GM19452 (cell line): Measurements from ENCODE around the gene SLC6A6.
"Not testable (repeated sequence)": the region's sequence is repeated elsewhere in the genome, so short reads cannot be mapped to it uniquely, and the experiment has no call there.

ENCODE experiments used
- ATAC-seq: cut with Tn5 transposase; IDR thresholded peaks from one replicate; pipeline ENCODE4 v1.9.1; 2021; ENCODE audit not compliant: unreplicated experiment

Gene SLC6A6

DNA sequence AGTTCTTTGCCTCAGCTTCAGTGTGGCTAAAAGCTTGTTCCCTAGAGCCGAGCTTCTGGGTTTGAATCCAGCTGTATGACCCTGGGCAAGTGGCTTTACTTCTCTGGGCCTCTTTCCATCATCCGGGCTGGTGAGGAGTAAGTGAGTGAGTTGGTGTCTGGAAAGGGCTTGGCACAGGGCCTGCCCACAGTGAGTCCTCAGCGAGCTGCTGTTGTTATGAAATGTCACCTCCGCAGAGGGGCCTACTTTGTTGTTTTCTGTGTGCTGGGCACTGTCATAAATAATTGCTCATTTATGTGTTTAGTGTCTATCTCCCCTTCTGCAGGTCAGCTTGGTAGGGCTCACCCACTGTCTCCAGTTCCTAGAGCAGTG, 31.7 kb downstream of the SLC6A6 start:
- ATAC-seq = no peak

DNA sequence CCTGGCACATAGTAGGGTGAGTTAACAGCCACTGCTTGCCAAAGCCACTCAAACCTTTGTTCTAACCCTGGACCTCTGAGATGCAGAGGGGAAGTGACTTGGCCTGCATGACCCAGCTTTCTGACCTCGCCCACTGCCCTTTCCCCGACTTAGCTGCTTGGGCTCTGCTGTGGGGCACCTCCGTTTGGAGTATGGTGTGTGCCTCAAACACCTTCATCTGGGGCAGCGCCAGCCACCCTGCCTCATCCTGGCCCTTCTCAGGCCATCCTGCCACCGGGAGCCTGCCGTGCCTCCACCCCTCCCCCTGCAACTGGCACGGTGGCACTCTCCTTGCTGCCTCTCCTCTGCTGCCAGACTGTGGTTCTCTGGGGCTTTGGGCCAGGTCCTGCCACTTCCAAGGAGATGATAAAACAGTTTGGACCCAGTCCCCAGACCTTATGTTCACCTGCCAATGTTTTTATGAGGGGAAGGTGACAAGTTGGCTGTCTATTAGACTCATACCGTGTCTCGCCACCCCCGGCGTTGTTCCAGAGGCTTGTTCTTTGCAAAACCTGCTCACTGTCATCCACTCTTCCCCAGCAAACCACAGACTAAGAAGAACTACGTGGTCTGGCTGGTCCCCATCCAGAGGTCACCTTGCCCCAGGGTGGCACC, 32.2 kb downstream of the SLC6A6 start:
- ATAC-seq = no peak

DNA sequence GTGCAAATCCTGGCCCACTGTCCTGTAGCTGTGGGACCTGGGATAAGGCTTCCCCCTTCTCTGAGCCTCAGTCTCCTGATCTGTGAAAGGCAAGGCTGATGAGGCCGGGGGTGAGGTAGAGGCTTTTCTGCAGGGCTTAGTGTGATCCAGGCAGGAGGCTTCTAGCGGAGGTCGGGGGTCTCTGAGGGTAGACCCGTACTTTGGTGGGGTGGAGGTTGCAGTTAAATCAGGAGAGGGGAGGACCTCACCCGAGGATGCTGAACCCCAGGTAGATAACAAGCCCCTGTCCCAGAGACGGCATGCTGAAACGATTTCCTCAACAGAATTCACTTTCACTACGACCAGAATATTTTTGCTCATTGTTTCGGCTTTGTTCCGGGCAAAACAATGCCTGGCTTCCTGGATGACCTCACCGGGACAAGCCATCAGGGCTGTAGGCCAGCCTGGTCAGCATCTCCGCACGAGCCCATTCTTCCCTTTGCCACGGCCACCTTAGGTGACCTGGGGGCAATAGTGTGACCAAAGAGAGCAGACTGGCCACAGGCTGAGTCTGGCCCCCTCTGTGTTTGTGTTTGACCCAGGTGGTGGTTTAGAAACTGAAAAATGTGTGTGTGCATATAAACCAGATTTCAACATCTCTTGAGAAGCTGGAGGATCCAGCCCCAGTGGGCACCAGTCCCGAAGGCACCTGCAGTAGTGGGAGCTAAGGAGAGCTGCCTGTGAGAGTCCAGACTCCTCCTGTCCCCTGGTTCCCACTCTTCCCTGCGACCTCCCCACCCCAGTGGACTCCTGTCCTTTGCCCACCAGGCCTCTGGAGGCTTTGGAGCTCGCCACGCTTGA, 33.0 kb downstream of the SLC6A6 start:
- ATAC-seq = no peak

DNA sequence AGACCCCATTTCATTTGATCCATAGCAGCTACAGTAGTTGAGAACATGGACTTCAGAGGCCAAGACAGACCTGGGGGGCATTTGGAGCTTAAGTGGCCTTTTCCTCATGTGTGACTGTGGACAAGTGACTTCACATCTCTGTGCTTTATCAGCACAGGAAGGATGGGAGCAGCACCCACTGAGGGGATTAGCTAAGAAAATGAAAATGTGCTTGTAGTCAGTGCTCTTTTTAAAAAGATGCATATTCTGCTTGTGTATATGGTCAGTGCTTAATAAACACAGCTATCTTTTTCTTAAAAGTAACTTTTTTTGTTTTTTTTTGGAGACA, 34.5 kb downstream of the SLC6A6 start:
- ATAC-seq = no peak

DNA sequence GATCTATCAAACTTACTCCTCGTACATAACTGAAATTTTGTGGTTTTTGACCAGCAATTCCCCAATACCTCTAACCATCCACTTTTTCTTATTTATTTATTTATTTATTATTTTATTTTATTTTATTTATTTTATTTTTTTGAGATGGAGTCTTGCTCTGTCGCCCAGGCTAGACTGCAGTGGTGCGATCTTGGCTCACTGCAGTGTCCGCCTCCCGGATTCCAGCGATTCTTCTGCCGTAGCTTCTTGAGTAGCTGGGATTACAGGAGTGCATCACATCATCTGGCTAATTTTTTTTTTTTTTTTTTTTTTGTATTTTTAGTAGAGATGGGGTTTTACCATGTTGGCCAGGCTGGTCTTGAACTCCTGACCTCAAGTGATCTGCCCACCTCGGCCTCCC, 35.3 kb downstream of the SLC6A6 start:
- ATAC-seq = not testable (repeated sequence)

DNA sequence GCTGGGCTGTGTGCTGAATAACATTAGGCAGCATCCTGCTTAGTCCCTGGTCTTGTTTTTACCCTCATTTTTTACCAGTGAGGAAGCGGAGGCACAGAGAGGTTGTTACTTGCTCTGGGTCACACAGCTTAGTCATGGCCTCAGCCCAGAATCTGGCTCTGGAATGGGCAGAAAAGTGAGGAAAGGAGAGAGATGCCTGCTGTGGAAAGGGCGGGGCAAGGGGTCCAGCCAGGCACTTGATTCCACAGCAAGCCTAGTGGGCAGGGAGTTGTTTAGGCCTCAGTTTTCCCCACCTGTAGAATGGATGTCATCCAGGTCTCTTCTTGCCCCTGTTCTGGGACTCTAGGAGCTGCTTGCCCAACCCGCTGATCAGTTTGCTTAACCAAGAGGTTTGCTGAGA, 35.9 kb downstream of the SLC6A6 start:
- no peak for ATAC-seq

DNA sequence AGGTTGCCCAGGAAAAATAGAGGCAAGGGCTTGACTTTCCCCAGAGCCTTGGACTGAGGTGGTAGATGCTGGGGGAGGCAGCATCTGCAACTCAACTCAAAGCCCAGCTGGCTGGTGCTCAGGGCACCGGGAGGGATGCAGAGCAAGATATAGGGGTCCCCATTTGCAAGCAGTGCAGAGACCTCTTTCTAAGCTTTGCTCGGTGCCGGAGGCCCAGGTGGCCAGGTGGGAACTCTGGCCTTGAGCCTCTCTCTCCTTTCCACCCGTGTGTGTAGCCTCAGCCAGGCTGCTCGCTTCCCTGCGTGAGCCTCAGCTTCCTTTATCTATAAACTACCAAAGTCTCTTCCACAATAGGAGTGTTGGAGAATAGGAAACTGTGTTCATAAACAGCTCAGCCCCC, 36.5 kb downstream of the SLC6A6 start:
- ATAC-seq = no peak

DNA sequence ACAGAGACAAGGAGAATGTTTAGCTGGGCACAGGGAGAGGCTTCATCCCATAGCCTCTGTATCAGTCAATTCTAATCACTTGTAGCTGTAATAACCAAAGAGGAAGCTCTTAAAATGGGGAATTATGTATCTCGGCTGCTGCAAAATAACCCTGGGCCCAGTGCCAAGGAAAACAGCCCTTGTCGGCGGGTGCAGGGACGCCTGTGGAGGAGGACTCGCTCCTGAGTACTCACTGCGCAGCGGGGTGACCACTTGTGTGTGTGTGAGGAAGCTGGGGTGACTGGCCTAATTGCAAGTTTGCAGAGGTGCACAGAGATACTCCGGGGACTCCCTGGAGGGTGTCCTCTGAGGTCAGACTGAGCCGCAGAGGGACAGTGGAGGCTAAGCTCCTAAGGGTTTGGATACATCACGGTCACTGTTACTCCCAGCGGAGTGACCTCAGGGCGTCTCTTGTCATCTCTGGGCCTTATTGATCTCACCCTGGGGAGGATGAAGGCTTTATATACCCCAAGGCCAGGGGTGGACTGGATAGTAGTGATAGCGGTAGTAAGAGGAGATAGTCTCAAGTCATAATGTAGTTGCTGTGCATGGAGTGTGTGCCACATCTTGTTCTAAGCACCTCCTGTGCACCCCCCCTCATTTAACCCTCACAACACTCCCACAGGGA, 37.2 kb downstream of the SLC6A6 start:
- no peak for ATAC-seq

DNA sequence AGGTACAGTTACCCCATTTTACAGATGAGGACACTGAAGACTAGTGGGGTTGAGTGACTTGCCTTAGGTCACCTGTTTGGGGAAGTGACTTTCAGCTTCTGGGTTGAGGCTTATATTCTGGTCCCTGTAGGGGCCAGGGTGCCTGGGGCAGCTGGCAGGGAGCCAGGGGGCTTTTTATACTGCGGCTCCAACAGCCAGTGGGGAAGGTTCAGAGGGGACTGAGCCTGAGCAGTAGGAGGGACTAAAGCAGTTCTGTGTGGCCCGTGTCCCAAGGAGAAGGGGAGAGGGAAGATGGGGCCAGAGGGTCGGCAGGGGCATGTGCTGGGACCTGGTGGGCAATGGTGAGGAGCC, 37.7 kb downstream of the SLC6A6 start:
- ATAC-seq = no peak

DNA sequence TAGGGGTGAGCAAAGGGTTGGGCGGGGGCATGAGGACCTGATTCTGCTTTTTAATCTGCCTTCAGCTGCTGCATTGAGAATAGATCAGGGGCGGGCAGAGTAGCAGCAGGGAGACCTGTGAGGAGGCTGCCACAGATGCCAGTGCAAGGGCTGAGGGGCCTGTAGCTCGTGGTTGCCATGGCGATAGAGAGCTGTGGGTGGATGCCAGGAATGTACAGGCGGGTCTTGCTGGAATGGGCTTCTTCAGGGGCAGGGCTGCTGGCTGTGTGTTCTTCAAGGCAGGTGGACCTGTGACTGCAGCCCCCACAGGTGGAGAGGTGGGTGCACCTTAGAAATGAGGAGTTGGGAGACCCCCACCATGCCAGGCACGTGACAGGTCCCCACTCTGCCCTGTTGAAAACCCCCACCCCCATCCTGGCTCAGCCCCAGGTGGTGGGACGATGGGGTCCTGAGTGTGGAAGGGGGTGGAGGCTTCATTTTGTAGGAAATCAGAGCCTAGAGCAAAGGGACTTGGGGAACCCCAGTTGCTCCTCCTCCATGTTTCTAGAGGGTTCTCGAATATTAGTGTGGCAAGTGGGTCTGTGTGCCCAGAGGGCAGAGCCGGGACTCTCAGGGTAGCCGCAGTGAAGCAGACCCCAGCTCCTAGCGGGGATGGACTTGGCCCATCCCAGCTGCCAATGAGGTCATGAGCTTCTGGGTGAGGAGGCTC, 38.3 kb downstream of the SLC6A6 start:
- no peak for ATAC-seq

DNA sequence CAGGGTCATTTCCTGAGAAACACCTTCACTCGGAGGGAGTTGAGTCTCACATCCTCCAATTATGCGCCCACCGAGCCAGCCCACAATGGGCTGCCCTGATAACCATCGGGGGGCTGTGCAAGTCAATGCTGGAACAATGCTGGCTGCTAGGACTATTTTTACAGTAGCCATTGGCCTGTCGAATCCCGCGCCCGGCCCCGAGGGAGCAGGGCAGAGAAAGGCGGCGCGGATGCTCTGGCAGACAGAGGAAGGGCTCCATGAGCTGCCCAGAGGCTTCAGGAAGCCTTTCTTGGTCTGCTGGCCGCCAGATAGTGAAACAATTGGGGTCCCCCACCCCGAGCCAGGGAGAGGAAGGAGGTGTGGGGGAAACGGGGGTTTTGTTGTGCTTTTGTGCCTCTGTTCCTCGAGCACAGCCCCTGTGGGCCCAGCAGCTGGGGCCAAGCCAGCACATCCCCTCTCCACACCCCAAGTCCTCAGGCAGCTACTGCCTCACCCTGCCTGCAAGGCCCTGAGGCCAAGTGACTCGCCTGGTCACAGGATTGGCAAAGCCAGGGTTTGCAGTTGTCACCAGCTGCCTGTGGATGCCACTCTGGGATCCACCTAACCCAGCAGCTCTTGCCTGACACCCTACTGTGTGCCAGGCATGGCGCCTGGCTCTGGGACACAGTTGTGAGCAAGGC, 39.0 kb downstream of the SLC6A6 start:
- ATAC-seq = no peak

DNA sequence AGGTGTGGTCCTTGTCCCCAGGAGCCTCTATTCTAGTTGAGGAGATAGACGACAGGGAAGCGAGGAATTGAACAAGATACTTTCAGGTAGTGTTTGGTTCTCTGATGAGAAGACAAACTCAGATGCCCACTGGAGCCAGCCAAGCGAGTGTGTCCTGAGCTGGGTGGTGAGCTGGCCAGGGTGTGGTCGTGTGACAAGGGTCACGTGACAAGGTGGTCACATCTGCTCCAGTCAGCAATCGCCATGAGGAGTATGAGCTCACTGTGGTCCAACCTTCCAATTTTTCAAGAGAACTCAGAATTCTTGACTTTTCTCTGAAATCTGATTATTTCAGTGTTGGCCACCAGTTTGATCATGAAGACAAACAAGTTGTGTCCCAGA, 39.5 kb downstream of the SLC6A6 start:
- ATAC-seq = no peak

DNA sequence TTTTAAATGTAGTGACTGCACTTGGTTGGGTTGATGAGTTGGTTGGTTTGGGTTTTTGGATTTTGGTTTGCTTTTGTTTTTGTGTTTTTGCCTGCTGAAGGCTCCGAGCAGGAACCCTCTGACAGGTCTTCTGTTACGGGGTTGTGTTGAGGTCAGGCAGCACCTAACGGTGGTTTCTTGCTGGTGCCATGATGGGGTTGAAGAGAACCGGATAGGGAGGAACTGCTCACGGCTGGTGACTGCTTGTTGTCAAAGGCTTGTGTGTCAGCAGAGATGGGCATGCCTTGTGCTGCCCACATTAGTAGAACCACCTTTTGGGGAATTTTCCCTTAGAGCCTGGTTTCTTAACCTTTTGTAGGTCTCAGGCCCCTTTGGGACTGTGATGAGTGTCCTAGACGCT, 42.0 kb downstream of the SLC6A6 start:
- ATAC-seq = no peak

DNA sequence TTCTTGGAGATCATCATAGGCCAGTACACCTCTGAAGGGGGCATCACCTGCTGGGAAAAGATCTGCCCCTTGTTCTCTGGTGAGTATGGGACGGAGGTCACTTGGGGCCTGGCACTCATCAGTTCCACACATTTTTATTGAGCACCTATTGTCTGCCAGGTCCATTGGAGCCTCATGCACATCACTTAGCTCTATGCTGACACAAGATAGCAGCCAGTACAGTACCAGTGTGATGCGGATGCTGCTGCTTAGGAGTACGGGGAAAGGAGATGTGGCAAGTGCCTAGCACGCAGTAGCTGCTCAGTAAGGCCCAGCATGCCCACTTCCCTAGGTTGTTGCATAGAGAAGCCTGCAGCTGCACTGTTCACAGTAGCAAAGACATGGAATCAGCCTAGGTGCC, 43.4 kb downstream of the SLC6A6 start:
- ATAC-seq = no peak

DNA sequence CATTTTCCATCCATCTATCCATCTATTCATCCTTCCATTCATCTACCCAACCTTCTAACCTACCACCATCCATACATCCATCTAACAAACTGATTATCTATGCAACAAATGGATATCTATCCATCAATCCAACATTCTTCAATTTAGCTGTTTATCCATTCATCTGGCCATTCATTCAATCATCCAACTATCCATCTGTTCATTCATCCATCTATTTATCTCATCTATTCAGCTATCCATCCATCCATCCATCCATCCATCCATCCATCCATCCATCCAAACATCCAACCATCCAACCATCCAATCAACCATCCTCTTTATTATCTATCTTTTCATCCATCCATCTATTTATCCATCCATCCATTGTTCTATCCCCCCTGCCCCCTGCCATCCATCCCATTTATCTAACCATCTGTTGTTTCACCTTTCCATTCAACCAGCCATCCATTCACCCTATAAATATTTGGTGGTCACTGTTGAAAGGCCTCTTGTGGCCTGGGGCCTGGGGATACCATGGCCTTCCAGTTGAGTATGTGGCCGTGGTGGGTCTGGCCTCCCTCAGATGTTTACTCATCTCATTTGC, 44.7 kb downstream of the SLC6A6 start:
- ATAC-seq = no peak

DNA sequence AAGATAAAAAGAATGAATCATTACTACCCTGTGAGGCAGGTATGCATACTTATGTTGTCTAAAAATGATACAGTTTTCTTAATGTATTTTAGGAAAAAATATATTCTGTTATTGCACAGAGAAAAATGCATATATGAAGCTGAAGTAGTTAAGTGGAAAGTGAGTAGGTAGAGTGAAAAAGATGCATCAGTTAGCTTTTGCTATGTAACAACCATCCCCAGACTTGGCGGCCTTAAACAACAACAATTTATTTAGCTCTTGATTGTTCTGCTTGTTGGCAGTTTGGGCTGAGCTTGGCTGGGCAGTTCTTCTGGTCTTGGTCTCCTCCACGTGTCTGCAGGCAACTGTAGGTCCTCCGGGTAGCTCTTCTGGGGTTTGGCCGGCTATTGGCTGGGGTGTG, 45.7 kb downstream of the SLC6A6 start:
- ATAC-seq = no peak

DNA sequence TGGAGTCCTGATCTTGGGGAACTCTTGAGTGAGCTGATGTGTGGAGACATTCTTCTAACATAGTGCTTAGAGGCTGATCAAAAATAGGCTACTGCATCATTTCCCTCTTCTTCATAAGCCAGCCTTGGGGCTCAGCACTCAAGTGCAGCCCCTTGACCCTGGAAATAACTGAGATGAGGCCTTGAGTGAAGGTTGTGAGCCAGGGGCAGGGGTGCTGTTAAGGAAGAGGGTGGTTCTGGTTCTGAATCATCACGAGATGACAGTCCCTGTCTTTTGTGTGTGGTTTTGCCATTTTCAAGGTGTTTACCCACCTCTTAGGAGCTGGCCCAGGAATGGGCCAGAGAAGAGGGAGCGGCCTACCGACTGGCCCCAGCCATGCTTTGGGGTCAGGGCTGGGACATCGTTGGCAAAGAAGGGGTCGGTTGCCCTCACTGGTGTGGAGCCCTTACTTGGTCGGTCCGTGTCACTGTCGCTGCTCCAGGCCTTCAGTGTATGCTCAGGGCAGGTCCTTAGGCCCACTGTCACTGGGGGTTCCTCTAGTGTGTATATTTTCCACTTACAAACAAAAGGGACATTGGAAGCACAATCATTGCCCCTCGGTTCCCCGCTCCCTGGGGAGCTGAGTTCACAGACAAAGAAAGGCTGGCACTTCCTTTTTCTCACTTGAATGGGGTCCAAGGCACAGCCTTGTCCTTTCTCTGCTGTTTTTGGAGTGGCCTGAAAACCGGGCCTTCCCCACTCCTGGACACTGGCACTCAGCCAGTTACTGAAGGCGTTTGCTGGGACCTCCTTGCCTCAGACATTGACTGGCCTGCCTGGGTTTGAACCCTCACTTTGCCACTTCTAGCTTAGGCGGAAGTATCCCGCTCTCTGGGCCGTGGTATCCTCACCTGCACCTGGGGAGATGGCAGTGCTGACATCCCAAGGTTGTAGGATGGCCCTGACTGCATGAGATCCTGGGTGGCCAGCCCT, 46.6 kb downstream of the SLC6A6 start:
- no peak for ATAC-seq

DNA sequence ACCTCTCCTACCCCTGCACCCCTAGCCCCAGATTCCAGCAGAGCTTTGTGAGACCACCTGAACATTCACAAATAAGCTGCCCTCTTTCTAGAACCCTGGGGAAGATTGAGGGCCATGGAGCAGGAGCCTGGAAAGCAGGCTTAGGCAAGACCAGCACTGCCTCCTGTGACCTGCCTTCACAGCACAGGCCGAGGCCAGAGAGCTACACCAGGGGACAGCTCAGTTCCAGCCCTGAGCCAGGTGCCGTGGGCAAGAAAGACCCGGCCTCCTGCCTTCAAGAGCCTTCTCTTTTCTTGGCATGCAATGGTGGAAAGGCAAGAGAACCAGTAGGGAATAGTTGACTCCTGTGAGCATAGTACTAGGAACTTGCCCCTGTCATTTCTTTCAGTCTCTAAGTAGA, 48.1 kb downstream of the SLC6A6 start:
- ATAC-seq = no peak

DNA sequence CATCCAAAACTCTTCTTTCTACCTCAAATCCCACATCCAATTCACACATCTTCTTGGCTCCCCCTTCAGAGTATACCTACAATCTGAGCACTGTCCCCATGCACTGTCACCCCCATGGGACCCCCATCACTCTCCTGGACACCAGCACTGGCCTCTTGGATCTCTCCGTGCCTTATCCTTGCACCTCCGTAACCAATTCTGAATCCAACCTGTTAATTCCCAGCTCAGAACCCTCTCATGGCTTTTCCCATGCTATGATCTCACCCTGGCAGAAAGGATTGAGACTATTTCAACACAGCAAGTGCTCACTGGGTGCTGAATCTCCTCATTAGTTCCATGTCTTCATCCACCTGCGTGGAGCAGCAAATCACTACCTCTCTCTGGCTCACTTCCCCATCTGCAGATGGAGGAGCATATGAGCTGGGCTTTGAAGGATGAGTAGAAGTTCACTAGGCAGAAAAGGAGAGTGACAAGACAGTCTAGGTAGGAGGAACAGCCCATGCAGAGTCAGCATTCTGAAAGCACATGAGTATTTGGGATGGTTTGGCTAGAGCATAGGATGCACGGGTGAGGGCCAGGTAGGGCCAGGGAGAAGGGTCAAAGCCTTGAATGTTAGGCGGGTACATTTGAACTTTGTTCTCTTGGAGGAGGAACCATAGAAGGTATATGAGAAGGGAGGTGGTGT, 48.7 kb downstream of the SLC6A6 start:
- no peak for ATAC-seq
